Activated naive CD4-positive, alpha-beta T cell treated with anti-CD3 and anti-CD28 coated beads, Interleukin-2, amount 50 U/mL, for 72 hours (primary cell): ENCODE data around the gene TSPOAP1. TPM values are rescaled to one million over a fixed set of nuclear protein-coding genes. Genes with fewer than 3 reads are reported as not detected.

Source experiments
- ATAC-seq, 2 donors: fragments of 150-1000 bp; cut with Tn5 transposase; 2 replicates each; pipeline ENCODE4 v1.10.0; 2021; ENCODE audit warnings: mild to moderate bottlenecking in 2 of 2, moderate library complexity in 2 of 2
- DNase-seq, 2 donors: peaks; one replicate each; pipeline ENCODE4 v3.0.0; 2021 to 2022; ENCODE audit warnings: low spot score in 2 of 2
- H3K27ac Mint-ChIP-seq, 2 donors: one replicate each; pipeline ENCODE4 v1.8.0; 2022; ENCODE audit warnings: mild to moderate bottlenecking in 2 of 2, mixed read lengths in 2 of 2
- H3K36me3 Mint-ChIP-seq, 2 donors: one replicate each; pipeline ENCODE4 v1.8.0; 2022; ENCODE audit warnings: mixed read lengths in 2 of 2
- H3K9me3 Mint-ChIP-seq, 2 donors: one replicate each; pipeline ENCODE4 v1.8.0; 2022; ENCODE audit warnings: mixed read lengths in 2 of 2
- total RNA-seq, 2 donors: library from RNA; stranded (reverse); gene quantifications; one replicate each; pipeline ENCODE4 v1.2.3, GENCODE V29; 2022

The TSPOAP1 gene
- total RNA-seq, 2 donors from 2014 or later = 19.2 to 123 TPM

GRCh38 chr17:58318627-58319172 lies 9.9 kb downstream of the TSPOAP1 start:
- ATAC-seq (no peak), DNase-seq (peak in 1 of 2 donors; percentile 3)
- Mint-ChIP-seq H3K36me3 (no peaks in the 10 kb centered on the region), H3K27ac (peak overlapping the region in 1 of 2 donors; percentile 64), H3K9me3 (no peaks in the 10 kb centered on the region)

- H3K9me3 Mint-ChIP-seq = no peaks in the 10 kb centered on the region
- DNase-seq (peak in 1 of 2 donors; percentile 57), ATAC-seq (no peak)
- H3K36me3 Mint-ChIP-seq = no peaks in the 10 kb centered on the region
- H3K27ac Mint-ChIP-seq = peak overlapping the region in 1 of 2 donors; percentile 64
Observed at GRCh38 chr17:58318065-58318481, 10.5 kb downstream of the TSPOAP1 start.

- H3K9me3 Mint-ChIP-seq = no peaks in the 10 kb centered on the region
- peak; percentile 74 to 79 for DNase-seq
- H3K27ac Mint-ChIP-seq = peak overlapping the region; percentile 64 to 86
- ATAC-seq = peak; percentile 89 to 92
- H3K36me3 Mint-ChIP-seq = no peaks in the 10 kb centered on the region
Observed at GRCh38 chr17:58317421-58318064, 11.1 kb downstream of the TSPOAP1 start.

DNA sequence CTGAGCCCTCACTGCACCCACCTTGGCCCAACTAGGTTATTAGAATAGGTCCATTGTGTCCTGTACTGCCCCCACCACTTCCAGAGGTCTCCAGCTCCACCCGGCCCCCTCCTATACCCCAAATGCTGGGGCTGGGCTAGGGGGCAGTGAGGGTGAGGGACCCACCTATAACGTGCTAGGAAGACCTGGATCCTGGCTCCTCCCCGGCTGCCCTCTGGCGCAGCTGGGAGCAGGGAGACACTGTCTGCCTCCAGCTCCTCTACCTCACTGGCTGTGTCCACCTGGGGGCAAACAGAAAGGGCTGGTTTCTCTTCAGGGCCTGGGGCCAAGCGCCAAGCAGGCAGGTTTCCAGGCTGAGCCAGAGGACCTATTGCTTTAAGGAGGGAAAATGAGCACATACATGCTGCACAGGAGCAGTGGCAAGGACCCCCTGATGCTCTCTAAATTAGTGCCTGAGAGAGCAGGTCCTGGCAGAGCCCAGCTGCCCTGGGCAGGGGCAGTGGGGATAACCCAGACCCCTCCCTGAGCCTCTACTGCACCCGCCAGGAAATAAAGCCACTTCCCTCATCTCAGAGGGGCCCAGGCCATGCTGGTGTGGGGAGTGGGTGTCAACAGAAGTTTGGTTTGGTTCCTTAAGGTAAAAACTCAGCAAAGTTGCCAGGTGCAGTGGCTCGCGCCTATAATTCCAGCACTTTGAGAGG lies 12.2 kb downstream of the TSPOAP1 start:
- peak overlapping the region in 1 of 2 donors; percentile 22 for H3K27ac Mint-ChIP-seq
- peak; percentile 1 to 54 for DNase-seq
- H3K9me3 Mint-ChIP-seq = no peaks in the 10 kb centered on the region
- H3K36me3 Mint-ChIP-seq = no peaks in the 10 kb centered on the region
- ATAC-seq = no peak

DNA sequence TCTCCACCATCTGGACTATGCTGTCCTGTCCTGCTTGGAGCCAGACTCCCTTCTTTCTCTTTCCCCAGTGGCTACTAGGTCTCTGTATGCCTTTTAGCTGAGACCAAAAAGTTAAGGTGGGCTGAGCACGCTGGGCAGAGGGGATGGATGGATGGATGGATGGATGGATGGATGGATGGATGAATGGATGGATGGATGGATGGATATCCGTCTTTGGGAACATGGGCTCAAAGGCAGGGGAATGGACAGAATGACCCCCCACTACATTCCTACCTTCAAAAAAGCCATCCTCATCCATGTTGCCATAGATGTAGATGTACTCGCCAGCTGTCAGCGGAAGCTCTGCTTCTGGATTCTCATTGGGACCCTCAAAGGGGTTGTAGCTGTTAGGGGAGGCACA lies 12.8 kb downstream of the TSPOAP1 start:
- DNase-seq (peak; percentile 1 to 11), ATAC-seq (no peak)
- Mint-ChIP-seq H3K36me3 (no peaks in the 10 kb centered on the region), H3K27ac (no peak overlapping the region), H3K9me3 (no peaks in the 10 kb centered on the region)

DNA sequence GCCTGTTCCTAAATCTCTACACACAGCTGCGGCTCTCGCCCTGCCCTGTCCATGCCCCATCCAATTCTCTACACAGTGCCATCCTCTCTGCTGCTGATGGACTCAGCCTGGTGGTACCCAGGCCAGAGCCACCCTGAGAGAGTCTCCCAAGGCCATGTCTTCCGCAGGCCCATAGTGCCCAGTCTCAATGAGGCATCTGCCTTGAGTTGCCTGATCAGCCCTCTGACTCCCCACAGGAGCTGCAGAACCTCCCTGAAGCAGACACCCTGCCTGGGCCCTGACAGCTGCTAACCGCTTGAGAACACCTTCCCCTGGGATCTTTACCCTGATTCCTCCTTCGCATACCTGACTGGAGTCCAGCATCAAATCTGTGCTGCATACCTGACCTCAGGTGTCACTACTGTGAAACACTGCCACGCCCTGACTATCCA lies 13.3 kb downstream of the TSPOAP1 start:
- no peaks in the 10 kb centered on the region for H3K9me3 Mint-ChIP-seq
- H3K36me3 Mint-ChIP-seq = no peaks in the 10 kb centered on the region
- no peak overlapping the region for H3K27ac Mint-ChIP-seq
- ATAC-seq (no peak), DNase-seq (peak; percentile 1 to 49)

DNA sequence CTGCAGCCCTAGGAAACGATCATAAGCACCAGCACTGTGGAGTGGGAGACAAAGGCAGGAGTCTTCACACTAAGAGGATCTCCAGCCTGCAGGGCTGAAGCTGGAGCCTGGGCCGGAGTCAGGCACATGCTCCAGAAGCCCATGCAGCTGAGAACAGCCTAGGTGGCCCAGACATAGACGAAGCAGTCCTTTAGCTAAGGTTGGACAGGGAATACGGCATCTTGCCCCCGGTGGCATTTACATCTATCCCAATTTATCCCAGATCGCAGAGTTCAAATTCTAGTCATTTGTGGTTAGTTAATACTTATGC lies 13.9 kb downstream of the TSPOAP1 start:
- H3K27ac Mint-ChIP-seq = peak overlapping the region; percentile 12 to 56
- no peaks in the 10 kb centered on the region for H3K36me3 Mint-ChIP-seq
- no peak for ATAC-seq
- peak in 1 of 2 donors; percentile 28 for DNase-seq
- no peaks in the 10 kb centered on the region for H3K9me3 Mint-ChIP-seq

DNA sequence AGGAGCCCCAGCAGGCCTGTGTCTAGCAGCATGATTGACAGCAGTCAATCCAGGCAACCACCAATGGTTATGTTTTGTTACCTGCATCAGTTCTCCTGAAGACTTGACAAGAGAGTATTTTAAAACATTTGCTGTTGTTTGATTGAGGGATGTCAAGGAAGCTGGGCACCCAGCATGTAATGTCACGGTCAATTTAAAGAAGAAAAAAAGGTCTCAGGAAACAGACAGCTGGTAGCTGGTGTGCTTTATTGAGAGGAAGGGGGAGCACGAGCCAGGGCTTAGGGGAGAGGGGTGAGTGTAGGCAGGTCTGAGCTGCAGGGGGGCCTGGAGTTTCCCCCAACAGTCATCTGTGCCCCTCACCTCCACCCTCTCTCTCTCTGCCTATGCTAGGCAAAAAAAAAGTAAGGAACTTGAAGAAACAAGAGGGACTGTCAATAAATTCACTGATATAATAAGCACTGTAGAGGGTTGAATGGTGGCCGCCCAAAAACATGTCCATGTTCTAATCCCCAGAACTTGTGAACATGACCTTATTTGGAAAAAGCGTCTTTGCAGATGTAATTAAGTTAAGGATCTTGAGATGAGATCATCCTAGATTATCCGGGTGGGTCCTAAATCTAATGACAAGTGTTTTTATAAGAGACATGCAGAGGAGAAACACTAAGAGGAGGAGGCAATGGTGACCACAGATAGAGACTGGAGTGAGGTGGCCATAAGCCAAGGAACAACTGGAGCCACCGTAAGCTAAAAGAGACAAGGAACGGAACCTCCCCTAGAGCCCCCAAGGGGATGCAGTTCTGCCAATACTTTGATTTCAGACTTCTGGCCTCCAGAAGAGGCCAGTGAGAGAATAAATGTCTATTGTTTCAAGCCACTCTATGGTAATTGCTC lies 14.5 kb downstream of the TSPOAP1 start:
- Mint-ChIP-seq H3K9me3 (no peaks in the 10 kb centered on the region), H3K36me3 (no peaks in the 10 kb centered on the region), H3K27ac (peak overlapping the region in 1 of 2 donors; percentile 56)
- DNase-seq (peak in 1 of 2 donors; percentile 18), ATAC-seq (no peak)

DNA sequence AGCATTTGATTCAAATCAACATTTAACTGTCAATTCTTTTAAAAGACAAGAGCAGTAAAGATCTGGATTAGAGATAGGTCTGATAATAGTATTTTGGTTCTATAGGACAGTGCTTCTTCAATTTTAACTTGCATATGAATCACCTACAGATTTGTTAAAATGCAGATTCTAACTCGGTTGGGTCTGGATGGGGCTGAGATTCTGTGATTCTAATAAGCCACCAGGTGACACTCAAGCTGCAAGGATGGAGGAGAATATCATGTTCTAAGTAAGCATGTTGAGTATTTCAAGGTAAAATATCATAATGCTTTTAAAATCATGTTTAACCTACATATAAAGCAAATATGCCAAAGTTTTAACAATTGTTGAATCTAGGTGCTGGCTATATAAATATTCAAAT lies 15.8 kb downstream of the TSPOAP1 start:
- H3K36me3 Mint-ChIP-seq = no peaks in the 10 kb centered on the region
- no peaks in the 10 kb centered on the region for H3K9me3 Mint-ChIP-seq
- ATAC-seq (no peak), DNase-seq (no peak)
- no peak overlapping the region for H3K27ac Mint-ChIP-seq

GRCh38 chr17:58312021-58312630 lies 16.5 kb downstream of the TSPOAP1 start:
- Mint-ChIP-seq H3K9me3 (no peaks in the 10 kb centered on the region), H3K36me3 (peaks cover 0 to 4% of the 10 kb centered on the region in 2 donors), H3K27ac (peak overlapping the region in 1 of 2 donors; percentile 94)
- no peak for ATAC-seq
- peak in 1 of 2 donors; percentile 44 for DNase-seq

DNA sequence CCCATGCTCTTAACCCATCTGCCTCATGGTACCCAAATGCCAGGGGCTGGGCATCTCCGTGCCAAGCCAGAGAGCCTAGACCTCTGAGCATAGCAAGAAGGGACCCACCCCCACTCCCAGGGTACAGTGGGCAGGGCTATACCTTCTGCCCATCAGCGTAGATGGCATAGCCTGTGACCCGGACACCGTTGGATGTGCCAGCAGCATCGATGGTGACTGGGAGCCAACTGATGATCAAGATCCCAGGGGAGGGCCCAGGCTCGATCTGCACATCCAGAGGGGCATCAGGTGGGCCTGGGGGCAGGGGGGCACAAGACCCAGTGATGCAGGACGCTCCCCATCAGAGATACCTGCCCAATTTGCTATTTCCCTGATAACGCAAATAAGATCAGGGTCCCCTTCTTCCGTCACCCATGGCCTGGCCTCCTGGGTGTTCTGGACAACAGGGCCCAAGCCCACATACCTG lies 17.1 kb downstream of the TSPOAP1 start:
- no peaks in the 10 kb centered on the region for H3K9me3 Mint-ChIP-seq
- no peak overlapping the region for H3K27ac Mint-ChIP-seq
- DNase-seq (peak in 1 of 2 donors; percentile 46), ATAC-seq (no peak)
- H3K36me3 Mint-ChIP-seq = peaks cover 0 to 4% of the 10 kb centered on the region in 2 donors

GRCh38 chr17:58310511-58311428 lies 17.8 kb downstream of the TSPOAP1 start:
- Mint-ChIP-seq H3K36me3 (peaks cover 0 to 4% of the 10 kb centered on the region in 2 donors), H3K9me3 (no peaks in the 10 kb centered on the region), H3K27ac (no peak overlapping the region)
- DNase-seq = peak in 1 of 2 donors; percentile 43
- ATAC-seq = peak in 1 of 2 donors; percentile 12

DNA sequence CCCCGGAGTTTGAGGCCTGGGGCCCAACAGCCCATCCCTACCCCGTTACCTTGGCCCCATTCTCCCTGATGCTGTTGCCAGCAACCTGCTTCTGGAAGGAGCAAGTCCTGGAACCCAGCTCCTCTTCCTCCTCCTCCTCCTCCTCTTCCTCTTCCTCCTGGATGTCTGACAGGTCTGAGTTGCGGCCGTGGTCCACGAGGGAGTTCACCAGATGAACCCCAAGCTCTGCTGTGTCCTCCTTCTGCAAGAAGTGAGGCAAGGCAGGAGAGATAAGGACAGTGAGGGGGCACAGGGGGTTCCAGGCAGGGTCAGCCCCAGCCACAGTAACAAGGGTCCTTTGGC lies 18.7 kb downstream of the TSPOAP1 start:
- H3K9me3 Mint-ChIP-seq = no peaks in the 10 kb centered on the region
- DNase-seq = no peak

DNA sequence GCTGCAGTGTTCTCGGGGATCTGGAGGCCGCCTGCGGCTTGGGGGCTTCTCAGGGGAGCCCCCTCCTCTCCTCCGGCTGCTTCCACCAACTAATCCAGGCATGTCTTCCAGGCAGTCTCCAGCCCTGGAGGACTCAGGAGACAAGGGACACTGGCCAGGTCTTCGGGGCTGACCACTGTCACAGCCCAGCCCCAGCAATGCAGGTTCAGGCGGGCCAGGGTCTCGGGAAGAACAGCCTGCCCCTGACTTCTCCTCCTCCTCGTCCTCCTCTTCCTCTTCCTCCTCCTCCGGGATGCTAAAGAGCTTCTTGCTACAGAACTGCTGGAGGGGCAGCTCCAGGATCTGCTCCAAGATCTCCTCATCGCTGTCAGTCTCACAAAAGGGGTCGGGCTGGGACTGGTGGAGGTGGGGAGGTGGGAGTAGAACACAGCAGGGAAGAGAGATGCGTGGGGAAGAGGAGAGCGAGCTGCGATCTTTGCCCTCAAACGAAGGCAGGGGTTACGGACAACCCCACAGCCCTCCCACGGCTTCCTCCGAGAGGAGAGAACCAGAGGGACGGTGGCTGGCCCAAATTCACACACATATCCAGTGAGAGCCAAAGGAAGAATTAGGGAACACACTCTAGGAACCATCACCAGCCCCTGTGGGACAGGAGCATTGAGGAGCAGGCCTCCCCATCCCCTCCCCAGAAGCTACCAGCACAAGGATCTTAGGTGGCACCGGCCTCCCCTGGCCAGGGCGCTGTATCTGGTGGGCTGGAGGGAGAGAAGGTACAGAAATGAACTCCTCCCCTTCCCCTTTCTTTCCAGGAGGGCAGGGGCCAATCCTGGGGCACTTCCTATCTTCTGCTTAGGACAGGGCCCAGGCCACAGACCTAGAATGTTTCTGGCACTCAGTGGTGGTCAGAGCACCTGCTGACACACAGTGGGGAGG lies 19.3 kb downstream of the TSPOAP1 start:
- ATAC-seq (no peak), DNase-seq (no peak)
- no peaks in the 10 kb centered on the region for H3K9me3 Mint-ChIP-seq
- H3K27ac Mint-ChIP-seq = peak overlapping the region in 1 of 2 donors; percentile 69
- peaks cover 0 to 4% of the 10 kb centered on the region in 2 donors for H3K36me3 Mint-ChIP-seq

More for the DNA sequence above, 18.7 kb downstream of the TSPOAP1 start:
- peaks cover 0 to 4% of the 10 kb centered on the region in 2 donors for H3K36me3 Mint-ChIP-seq
- peak overlapping the region in 1 of 2 donors; percentile 13 for H3K27ac Mint-ChIP-seq
- no peak for ATAC-seq
